ENCODE results near the gene MSL3B.

MSL3B gene

DNA sequence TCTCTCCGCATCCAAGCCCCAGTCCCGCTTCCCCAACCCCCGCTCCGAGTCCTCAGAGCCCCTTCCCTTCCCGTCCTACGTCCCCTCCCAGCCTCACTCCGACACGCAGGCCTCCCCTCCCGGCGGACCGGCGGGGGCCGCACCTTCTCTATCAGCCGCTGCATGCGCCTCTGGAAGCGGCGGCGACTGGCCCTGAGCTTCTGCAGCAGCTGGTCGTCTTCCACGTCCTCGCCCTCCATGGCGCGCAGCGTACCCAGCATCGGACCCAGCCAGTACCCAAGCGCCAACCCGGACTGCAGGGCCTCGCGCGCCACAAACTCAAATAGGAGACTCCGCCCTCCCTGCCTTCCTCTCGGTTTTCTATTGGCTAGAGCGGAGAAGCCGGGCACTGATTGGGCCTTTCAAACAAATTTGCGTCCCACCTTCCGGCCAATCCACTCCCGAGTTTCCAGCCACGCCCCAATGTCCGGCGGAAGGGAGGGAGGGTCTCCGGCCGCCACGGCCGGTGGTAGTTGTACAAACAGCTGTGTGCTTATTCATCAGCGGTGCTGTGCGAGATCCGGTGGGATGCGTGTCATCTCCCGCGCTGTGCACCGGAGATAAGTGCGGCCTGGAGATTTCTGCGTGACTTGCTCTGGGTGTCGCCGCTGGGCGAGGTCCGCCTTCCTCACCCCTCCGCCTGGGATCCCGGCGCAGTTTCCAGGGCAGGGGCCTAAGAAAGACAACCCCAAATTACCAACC, 13.8 kb downstream of the MSL3B start, which contains the start of gene HJURP:
Gene HJURP (minus strand): TSS at position 295 of the 741 bp plus-strand sequence. CDS start 35 bp downstream, at position 260.
- Histone ChIP-seq H3K36me3 (ENCODE audit: control insufficient read depth in 4 of 4, insufficient read depth in 4 of 4, low read length in 4 of 4) (peaks cover 0 to 11% (median 0%) of the 10 kb centered on the region in 4 donors), H3K9ac (ENCODE audit: insufficient read depth in 1 of 2, low read length in 2 of 2) (peak within 1 kb of the TSS; percentile 37 to 85), H3K4me3 (peak within 1 kb of the TSS; percentile 75), H3K27ac (ENCODE audit: low read depth in 1 of 2, low read length in 1 of 2) (peak within 1 kb of the TSS; percentile 59 to 61), H3K4me1 (ENCODE audit: control insufficient read depth in 5 of 5, insufficient read depth in 5 of 5, low read length in 5 of 5) (peaks cover 3 to 26% (median 8%) of the 10 kb centered on the region in 5 donors), H3K27me3 (ENCODE audit: control insufficient read depth in 3 of 3, insufficient read depth in 3 of 3, low read length in 2 of 3) (no peaks in the 10 kb centered on the region), H3K9me3 (ENCODE audit: control insufficient read depth in 4 of 4, insufficient read depth in 3 of 4, low read length in 3 of 4) (no peaks in the 10 kb centered on the region)
- 1% methylated on average over 60 of the region's 60 CpGs for WGBS, 2 donors
- ATAC-seq (ENCODE audit: insufficient read depth, low FRiP score) (peak; percentile 98), DNase-seq (peak; percentile 96 to 98 (median 97))
- TF ChIP-seq, protein P1, sequence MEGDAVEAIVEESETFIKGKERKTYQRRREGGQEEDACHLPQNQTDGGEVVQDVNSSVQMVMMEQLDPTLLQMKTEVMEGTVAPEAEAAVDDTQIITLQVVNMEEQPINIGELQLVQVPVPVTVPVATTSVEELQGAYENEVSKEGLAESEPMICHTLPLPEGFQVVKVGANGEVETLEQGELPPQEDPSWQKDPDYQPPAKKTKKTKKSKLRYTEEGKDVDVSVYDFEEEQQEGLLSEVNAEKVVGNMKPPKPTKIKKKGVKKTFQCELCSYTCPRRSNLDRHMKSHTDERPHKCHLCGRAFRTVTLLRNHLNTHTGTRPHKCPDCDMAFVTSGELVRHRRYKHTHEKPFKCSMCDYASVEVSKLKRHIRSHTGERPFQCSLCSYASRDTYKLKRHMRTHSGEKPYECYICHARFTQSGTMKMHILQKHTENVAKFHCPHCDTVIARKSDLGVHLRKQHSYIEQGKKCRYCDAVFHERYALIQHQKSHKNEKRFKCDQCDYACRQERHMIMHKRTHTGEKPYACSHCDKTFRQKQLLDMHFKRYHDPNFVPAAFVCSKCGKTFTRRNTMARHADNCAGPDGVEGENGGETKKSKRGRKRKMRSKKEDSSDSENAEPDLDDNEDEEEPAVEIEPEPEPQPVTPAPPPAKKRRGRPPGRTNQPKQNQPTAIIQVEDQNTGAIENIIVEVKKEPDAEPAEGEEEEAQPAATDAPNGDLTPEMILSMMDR (IDR thresholded peaks at IDR 0.05; ENCODE audit: control extremely low read depth, extremely low read depth) = no peak

DNA sequence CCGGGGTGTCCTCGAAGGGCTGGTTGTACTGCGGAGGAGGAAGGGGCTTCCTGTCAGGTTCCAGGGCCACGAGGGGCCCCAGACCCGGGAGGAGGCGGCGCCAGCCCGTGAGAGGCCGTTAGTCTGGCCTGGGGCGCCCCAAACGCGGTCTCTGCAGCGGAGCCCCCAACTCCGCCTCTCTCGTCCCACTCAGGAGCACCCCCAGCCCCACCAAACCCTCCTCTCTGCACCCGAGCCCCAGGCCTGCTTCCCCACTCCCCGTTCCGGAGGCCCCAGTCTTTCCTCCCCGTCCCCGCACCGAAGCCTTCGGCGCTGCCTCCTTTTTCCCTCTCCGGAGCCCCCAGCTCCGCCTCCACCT, 14.3 kb downstream of the MSL3B start:
- Histone ChIP-seq H3K36me3 (ENCODE audit: control insufficient read depth in 4 of 4, insufficient read depth in 4 of 4, low read length in 4 of 4) (peaks cover 0 to 13% (median 1%) of the 10 kb centered on the region in 4 donors), H3K4me1 (ENCODE audit: control insufficient read depth in 5 of 5, insufficient read depth in 5 of 5, low read length in 5 of 5) (peaks cover 3 to 26% (median 8%) of the 10 kb centered on the region in 5 donors), H3K9me3 (ENCODE audit: control insufficient read depth in 4 of 4, insufficient read depth in 3 of 4, low read length in 3 of 4) (no peaks in the 10 kb centered on the region), H3K27me3 (ENCODE audit: control insufficient read depth in 3 of 3, insufficient read depth in 3 of 3, low read length in 2 of 3) (no peaks in the 10 kb centered on the region), H3K27ac (ENCODE audit: low read depth in 1 of 2, low read length in 1 of 2) (no peak overlapping the region), H3K4me3 (peak overlapping the region; percentile 75), H3K9ac (ENCODE audit: insufficient read depth in 1 of 2, low read length in 2 of 2) (peak overlapping the region in 1 of 2 donors; percentile 37)
- TF ChIP-seq, protein P1 (IDR thresholded peaks at IDR 0.05; ENCODE audit: control extremely low read depth, extremely low read depth) = no peak
- no peak for DNase-seq
- 0 to 1% methylated on average over 21 to 25 of the region's 25 CpGs for WGBS, 2 donors
- no peak for ATAC-seq (ENCODE audit: insufficient read depth, low FRiP score)

GRCh38 chr2:233853353-233853752, 14.8 kb downstream of the MSL3B start:
- TF ChIP-seq, protein P1 (IDR thresholded peaks at IDR 0.05; ENCODE audit: control extremely low read depth, extremely low read depth) = no peak
- DNase-seq (no peak), ATAC-seq (ENCODE audit: insufficient read depth, low FRiP score) (no peak)
- Histone ChIP-seq H3K27ac (ENCODE audit: low read depth in 1 of 2, low read length in 1 of 2) (no peak overlapping the region), H3K36me3 (ENCODE audit: control insufficient read depth in 4 of 4, insufficient read depth in 4 of 4, low read length in 4 of 4) (peaks cover 0 to 19% (median 3%) of the 10 kb centered on the region in 4 donors), H3K9ac (ENCODE audit: insufficient read depth in 1 of 2, low read length in 2 of 2) (peak overlapping the region in 1 of 2 donors; percentile 37), H3K9me3 (ENCODE audit: control insufficient read depth in 4 of 4, insufficient read depth in 3 of 4, low read length in 3 of 4) (no peaks in the 10 kb centered on the region), H3K27me3 (ENCODE audit: control insufficient read depth in 3 of 3, insufficient read depth in 3 of 3, low read length in 2 of 3) (no peaks in the 10 kb centered on the region), H3K4me1 (ENCODE audit: control insufficient read depth in 5 of 5, insufficient read depth in 5 of 5, low read length in 5 of 5) (peaks cover 3 to 26% (median 8%) of the 10 kb centered on the region in 5 donors), H3K4me3 (no peak overlapping the region)
- WGBS, 2 donors = 45 to 53% methylated on average over 8 of the region's 8 CpGs
